Activated CD4-positive, alpha-beta memory T cell treated with anti-CD3 and anti-CD28 coated beads, Interleukin-2, amount 10 ng/mL, durations not matched to agents 7 days and 5 days (primary cell): ENCODE results near the gene PDE6H. TPM values are rescaled to one million over a fixed set of nuclear protein-coding genes. Genes with fewer than 3 reads are reported as not detected.

Source experiments
- CTCF ChIA-PET: fragments of 350-600 bp; sonication (Branson Sonifier 250); formaldehyde crosslinking; loops from one replicate; lab custom pipeline; 2021; ENCODE audit warnings: antibody characterized with exemption, inconsistent platforms; lab: Charles Lee
- POLR2A ChIA-PET: fragments of 350-600 bp; sonication (Branson Sonifier 250); formaldehyde crosslinking; loops from one replicate; lab custom pipeline; 2021; ENCODE audit warnings: antibody characterized with exemption; lab: Charles Lee
- DNase-seq: peaks from one replicate; pipeline ENCODE4 v3.0.0-alpha.2; 2020
- H3K27ac Mint-ChIP-seq: one replicate; pipeline ENCODE4 v1.8.0; 2021; ENCODE audit warnings: mild to moderate bottlenecking, mixed read lengths
- H3K27me3 Mint-ChIP-seq: one replicate; pipeline ENCODE4 v1.8.0; 2021; ENCODE audit warnings: mixed read lengths
- H3K36me3 Mint-ChIP-seq: one replicate; pipeline ENCODE4 v1.8.0; 2021; ENCODE audit warnings: low read depth, mixed read lengths
- H3K4me1 Mint-ChIP-seq: one replicate; pipeline ENCODE4 v1.8.0; 2021; ENCODE audit warnings: mixed read lengths
- H3K4me3 Mint-ChIP-seq: one replicate; pipeline ENCODE4 v1.8.0; 2021; ENCODE audit warnings: mild to moderate bottlenecking, mixed read lengths
- H3K9me3 Mint-ChIP-seq: one replicate; pipeline ENCODE4 v1.8.0; 2021; ENCODE audit warnings: mixed read lengths
- total RNA-seq, 2 experiments: library from RNA; stranded (reverse); gene quantifications; one replicate each; pipeline ENCODE4 v1.2.3, GENCODE V29; 2021

Gene PDE6H
- total RNA-seq, 2 experiments from 2014 or later = not detected

GRCh38 chr12:14993537-14994266 lies 20.9 kb downstream of the PDE6H start:
- Mint-ChIP-seq H3K27me3 (peaks cover 12% of the 10 kb centered on the region), H3K36me3 (no peaks in the 10 kb centered on the region), H3K9me3 (peaks cover 13% of the 10 kb centered on the region), H3K4me1 (peaks cover 27% of the 10 kb centered on the region), H3K4me3 (no peak overlapping the region), H3K27ac (no peak overlapping the region)
- ChIA-PET POLR2A (interaction anchor here (0.6 to 3.1 kb wide), 6 partner anchors 13 to 224 kb away, joined by 3 to 17 read pairs (median 4); partner anchors contain the start of gene ARHGDIB), CTCF (interaction anchor here (0.6 to 3.5 kb wide), 10 partner anchors 16 to 1270 kb away, joined by 3 to 41 read pairs (median 5); partner anchors contain the start of genes C12orf60, RERG and WBP11)
- no peak for DNase-seq

GRCh38 chr12:14994610-14995009 lies 21.8 kb downstream of the PDE6H start:
- ChIA-PET POLR2A (interaction anchor here (0.9 to 3.1 kb wide), 7 partner anchors 33 to 225 kb away, joined by 3 to 17 read pairs (median 4); partner anchors contain the start of gene ARHGDIB), CTCF (interaction anchor here (0.7 to 3.5 kb wide), 18 partner anchors 11 to 271 kb away, joined by 3 to 41 read pairs (median 4); partner anchors contain the start of genes ARHGDIB, C12orf60, RERG and WBP11)
- Mint-ChIP-seq H3K36me3 (no peaks in the 10 kb centered on the region), H3K27ac (no peak overlapping the region), H3K9me3 (peaks cover 12% of the 10 kb centered on the region), H3K27me3 (peaks cover 18% of the 10 kb centered on the region), H3K4me1 (peaks cover 24% of the 10 kb centered on the region), H3K4me3 (no peak overlapping the region)
- no peak for DNase-seq

DNA sequence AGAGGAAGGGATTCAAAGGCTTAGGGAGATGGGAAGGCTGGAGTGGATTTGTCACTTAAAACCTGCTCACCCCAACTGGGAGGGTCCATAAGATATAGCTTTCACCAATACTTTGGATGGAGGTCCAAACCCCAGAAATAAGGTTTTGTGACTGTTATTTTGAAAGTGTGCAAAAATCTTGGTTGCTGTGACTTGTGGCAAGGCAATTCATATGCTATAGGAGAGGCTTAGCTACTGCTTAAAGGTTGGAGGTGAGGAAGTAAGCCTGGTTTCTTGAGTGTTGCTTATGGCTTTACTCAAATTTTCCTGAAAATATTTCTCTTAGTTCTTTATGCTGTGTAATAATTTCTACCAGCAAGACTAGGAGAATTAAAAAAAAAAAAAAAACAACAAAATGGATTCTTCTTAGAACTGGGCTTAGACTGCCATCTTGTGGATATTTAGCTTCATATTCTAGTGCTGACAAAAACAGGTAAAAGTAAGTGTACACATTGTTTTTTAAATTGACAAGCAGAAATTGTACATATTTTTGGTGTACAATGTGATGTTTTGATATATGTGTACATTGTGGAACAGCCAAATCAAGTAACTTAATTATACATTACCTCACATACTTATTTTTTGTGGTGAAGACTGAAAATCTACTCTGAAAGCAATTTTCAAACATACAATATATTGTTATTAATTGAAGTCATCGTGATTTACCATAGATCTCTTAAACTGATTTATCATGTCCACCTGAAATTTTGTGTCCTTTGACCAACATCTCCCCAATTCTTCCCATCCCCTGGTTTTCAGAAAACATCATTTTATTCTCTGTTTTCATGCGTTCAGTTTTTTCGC lies 23.0 kb downstream of the PDE6H start:
- ChIA-PET POLR2A (interaction anchor here (0.6 to 3.1 kb wide), 9 partner anchors 34 to 226 kb away, joined by 3 to 17 read pairs (median 4); partner anchors contain the start of gene ARHGDIB), CTCF (interaction anchor here (0.6 to 3.5 kb wide), 32 partner anchors 9 to 367 kb away, joined by 3 to 41 read pairs (median 4); partner anchors contain the start of genes ARHGDIB, C12orf60, RERG and WBP11)
- Mint-ChIP-seq H3K4me1 (peaks cover 24% of the 10 kb centered on the region), H3K27ac (no peak overlapping the region), H3K9me3 (peaks cover 7% of the 10 kb centered on the region), H3K4me3 (no peak overlapping the region), H3K36me3 (no peaks in the 10 kb centered on the region), H3K27me3 (peaks cover 23% of the 10 kb centered on the region)
- no peak for DNase-seq

DNA sequence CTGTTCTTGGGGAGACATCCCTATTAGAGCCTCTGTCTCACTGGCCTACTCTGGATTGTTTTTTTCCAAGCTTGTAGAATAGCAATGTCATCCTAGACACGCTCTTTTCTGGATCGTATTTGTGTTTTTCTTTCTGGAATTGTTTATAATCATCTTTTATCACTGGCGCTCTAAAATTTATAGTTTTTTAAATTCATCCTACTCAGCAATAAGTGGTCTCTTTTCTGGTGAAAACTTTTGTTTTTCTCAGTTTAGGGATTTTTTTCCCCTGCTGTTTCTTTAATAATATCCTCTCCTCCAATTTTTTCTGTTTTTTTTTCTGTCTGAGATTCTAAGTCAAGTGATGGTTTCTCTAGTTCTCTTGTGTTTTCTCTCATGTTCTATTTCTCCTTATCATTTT lies 25.2 kb downstream of the PDE6H start:
- CTCF ChIA-PET = no interaction called here
- POLR2A ChIA-PET = no interaction called here
- no peak overlapping the region for H3K27ac Mint-ChIP-seq
- H3K4me3 Mint-ChIP-seq = no peak overlapping the region
- H3K9me3 Mint-ChIP-seq = no peaks in the 10 kb centered on the region
- no peaks in the 10 kb centered on the region for H3K36me3 Mint-ChIP-seq
- H3K4me1 Mint-ChIP-seq = peaks cover 24% of the 10 kb centered on the region
- peaks cover 35% of the 10 kb centered on the region for H3K27me3 Mint-ChIP-seq
- no peak for DNase-seq

DNA sequence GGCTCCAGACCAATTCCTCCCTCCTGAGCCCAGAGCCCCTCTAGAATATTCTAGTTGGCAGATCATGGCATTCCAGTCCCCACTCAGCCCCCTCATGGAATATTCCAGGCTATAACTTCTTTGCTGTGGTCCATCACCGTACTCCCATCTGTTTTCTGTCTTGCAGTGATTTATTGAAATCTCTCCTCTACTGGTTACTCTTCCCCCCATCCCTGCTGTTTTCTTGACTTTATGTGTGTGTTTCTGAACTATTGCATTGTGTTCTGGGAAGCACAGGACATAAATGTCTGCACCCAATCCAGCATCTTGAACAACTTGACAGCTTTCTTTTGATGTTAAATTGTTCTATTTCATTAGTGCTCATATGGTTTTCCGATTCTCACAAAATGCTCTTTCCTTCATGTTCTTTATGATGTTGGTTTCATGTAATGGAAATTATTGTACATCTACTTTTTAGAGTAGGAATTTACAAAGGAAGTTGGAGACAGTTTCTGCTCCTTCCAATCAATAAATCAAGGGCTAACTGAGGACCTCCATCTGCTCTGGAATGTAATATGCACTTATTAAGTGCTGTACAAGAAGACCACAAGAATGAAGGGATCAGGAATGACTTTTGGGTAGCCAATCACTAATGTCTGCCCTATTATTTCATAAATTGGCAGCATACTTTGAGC lies 26.3 kb downstream of the PDE6H start:
- DNase-seq = no peak
- CTCF ChIA-PET = no interaction called here
- H3K4me3 Mint-ChIP-seq = no peak overlapping the region
- H3K4me1 Mint-ChIP-seq = peaks cover 16% of the 10 kb centered on the region
- H3K27me3 Mint-ChIP-seq = peaks cover 39% of the 10 kb centered on the region
- no peaks in the 10 kb centered on the region for H3K36me3 Mint-ChIP-seq
- H3K27ac Mint-ChIP-seq = no peak overlapping the region
- H3K9me3 Mint-ChIP-seq = no peaks in the 10 kb centered on the region
- POLR2A ChIA-PET = interaction anchor here (2.2 kb wide), 1 partner anchor 224 kb away, joined by 4 read pairs; a partner anchor contains a TSS

DNA sequence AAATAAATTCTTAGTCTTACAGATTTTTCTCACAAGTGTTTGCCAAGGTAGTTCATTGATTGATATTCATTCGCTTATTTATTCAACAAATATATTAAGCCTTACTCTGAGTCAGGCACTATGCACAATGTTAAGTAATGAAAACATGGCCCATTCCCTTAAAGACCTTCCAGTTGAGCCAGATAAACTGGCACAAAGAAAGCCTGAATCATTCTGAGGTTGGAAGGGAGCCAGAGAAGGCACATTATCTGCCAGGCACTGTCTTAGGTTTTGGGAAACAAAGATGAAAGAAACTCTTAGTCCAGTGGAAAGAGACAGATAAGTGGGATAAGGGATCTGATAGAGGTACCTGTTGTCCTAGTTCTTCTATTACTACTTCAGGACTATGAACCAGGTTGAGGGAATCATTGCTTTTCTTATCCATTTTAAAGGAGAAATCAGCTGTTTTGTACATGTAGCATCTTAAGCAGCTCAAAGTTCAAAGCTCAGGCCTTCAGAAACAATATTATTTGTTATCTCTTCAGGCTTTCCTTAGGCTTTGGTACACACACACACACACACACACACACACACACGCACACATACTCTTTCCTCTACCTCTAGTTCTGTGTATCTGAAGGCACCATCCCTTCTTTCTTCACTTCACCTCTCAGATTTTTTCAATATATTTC lies 27.0 kb downstream of the PDE6H start:
- peaks cover 9% of the 10 kb centered on the region for H3K4me1 Mint-ChIP-seq
- H3K27ac Mint-ChIP-seq = no peak overlapping the region
- no peak for DNase-seq
- H3K36me3 Mint-ChIP-seq = no peaks in the 10 kb centered on the region
- no peaks in the 10 kb centered on the region for H3K9me3 Mint-ChIP-seq
- ChIA-PET POLR2A (interaction anchor here (2.2 kb wide), 1 partner anchor 225 kb away, joined by 4 read pairs; a partner anchor contains a TSS), CTCF (no interaction called here)
- H3K4me3 Mint-ChIP-seq = no peak overlapping the region
- peaks cover 44% of the 10 kb centered on the region for H3K27me3 Mint-ChIP-seq

DNA sequence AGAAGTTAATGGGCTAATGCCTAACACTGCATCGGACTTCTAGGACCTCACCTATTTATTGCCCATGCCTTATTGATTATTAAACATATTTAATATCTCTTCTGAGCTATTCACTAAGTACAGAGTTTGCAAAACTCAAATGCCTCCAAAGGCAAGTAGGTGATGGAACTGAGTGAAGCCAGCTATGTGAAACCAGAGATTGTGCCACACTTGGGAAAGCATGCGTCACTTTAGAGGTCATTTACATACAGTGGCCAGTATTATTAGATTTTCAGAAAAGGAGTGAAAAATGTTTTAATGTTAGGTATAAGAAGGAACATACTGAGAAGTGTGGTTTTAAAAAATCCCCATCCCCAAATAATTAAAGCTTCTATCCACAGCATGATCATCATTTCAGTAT lies 27.7 kb downstream of the PDE6H start:
- POLR2A ChIA-PET = interaction anchor here (0.8 to 2.2 kb wide), 2 partner anchors 39 to 226 kb away, joined by 3 to 4 read pairs; a partner anchor contains a TSS

DNA sequence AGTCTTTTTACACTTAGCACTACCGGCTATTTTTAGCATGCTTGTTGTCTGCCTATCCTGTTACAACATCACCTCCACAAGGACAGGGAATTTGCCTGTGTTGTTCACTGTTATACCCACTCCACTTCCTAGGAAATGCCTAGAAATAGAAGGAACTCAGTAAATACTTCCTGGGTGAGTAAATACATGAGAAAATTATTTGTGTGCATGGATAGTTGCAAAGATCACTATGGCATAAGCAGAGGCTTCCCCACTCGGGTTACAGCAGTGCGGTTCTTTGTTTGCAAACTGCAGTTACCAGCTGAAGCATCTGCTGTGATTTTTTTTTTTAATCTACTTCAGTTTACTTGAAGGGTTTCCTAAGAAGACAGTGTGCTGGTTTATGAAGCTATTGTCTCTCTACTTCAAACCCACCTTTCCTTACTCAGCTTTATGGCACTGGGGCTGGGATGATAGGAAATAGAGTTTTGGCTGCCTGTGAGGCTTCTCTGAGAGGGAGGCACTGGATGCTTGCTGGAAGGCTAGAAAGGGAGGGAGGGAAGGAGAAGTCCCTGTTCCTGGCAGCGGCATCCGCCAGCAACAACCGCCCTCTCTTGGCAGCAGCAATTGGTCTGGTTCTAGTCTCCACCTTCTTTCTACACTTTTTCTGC lies 29.0 kb downstream of the PDE6H start:
- H3K9me3 Mint-ChIP-seq = no peaks in the 10 kb centered on the region
- no peaks in the 10 kb centered on the region for H3K36me3 Mint-ChIP-seq
- ChIA-PET CTCF (interaction anchor here (0.6 to 1.7 kb wide), 3 partner anchors 156 to 284 kb away, joined by 3 to 5 read pairs (median 3); no protein-coding TSS in a partner anchor), POLR2A (interaction anchor here (1.0 to 2.2 kb wide), 2 partner anchors 227 to 231 kb away, joined by 4 read pairs; a partner anchor contains a TSS)
- H3K27ac Mint-ChIP-seq = no peak overlapping the region
- no peak for DNase-seq
- H3K4me3 Mint-ChIP-seq = no peak overlapping the region
- no peaks in the 10 kb centered on the region for H3K4me1 Mint-ChIP-seq
- H3K27me3 Mint-ChIP-seq = peaks cover 53% of the 10 kb centered on the region

More for the DNA sequence above, 27.7 kb downstream of the PDE6H start:
- no peak overlapping the region for H3K4me3 Mint-ChIP-seq
- H3K36me3 Mint-ChIP-seq = no peaks in the 10 kb centered on the region
- DNase-seq = no peak
- H3K27me3 Mint-ChIP-seq = peaks cover 46% of the 10 kb centered on the region
- CTCF ChIA-PET = no interaction called here
- H3K4me1 Mint-ChIP-seq = peaks cover 2% of the 10 kb centered on the region
- H3K27ac Mint-ChIP-seq = no peak overlapping the region
- no peaks in the 10 kb centered on the region for H3K9me3 Mint-ChIP-seq

DNA sequence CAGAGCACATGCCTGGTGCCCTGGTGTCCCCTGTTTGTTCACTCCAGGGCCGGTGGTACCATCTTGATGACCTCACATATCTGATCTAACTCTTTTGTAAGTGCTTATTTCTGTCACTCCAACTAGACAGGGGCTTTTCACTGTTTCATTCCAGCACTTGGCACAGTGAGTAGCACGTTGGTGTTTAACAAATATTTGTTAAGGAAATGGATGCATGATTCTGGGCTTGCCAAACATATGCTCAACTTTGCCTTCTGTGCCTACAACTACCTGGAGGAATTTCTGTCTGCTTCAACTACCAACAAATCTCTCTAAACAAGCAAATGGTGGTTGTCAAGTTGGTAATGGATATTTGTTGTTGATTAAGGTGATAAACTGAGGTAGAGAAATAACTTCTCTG lies 31.6 kb downstream of the PDE6H start:
- H3K4me1 Mint-ChIP-seq = no peaks in the 10 kb centered on the region
- no peak for DNase-seq
- H3K9me3 Mint-ChIP-seq = no peaks in the 10 kb centered on the region
- no peak overlapping the region for H3K4me3 Mint-ChIP-seq
- CTCF ChIA-PET = interaction anchor here (1.4 to 1.5 kb wide), 2 partner anchors 157 to 160 kb away, joined by 3 to 4 read pairs; no protein-coding TSS in a partner anchor
- no peak overlapping the region for H3K27ac Mint-ChIP-seq
- H3K27me3 Mint-ChIP-seq = peaks cover 48% of the 10 kb centered on the region
- POLR2A ChIA-PET = no interaction called here
- H3K36me3 Mint-ChIP-seq = no peaks in the 10 kb centered on the region

- Mint-ChIP-seq H3K9me3 (no peaks in the 10 kb centered on the region), H3K4me3 (no peak overlapping the region), H3K27ac (no peak overlapping the region), H3K27me3 (peaks cover 50% of the 10 kb centered on the region), H3K36me3 (no peaks in the 10 kb centered on the region), H3K4me1 (no peaks in the 10 kb centered on the region)
- ChIA-PET POLR2A (no interaction called here), CTCF (no interaction called here)
- DNase-seq = no peak
Observed at GRCh38 chr12:15005064-15005463, 32.2 kb downstream of the PDE6H start.

DNA sequence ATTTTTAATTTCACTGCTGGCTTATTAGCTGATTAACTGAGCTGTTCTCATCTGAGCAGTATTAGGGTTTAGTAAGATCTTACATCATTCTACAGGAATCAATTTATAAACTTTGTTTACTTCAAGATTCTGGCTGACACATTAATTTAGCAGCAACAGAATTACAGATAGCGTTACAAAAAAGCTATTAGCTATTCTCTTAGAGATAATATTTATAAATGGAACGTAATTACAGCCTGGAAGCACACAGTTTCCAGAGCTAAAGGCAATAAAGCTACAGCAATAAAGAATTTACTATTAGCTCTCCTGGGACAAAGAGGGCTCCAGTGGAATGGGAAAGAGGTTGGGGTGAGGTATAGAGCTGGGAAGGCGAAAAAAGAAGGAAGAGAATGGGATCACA lies 34.7 kb downstream of the PDE6H start:
- peaks cover 35% of the 10 kb centered on the region for H3K27me3 Mint-ChIP-seq
- H3K4me3 Mint-ChIP-seq = no peak overlapping the region
- no peak overlapping the region for H3K27ac Mint-ChIP-seq
- no peak for DNase-seq
- ChIA-PET CTCF (interaction anchor here (0.6 to 1.1 kb wide), 2 partner anchors 12 to 94 kb away, joined by 3 to 4 read pairs; no protein-coding TSS in a partner anchor), POLR2A (no interaction called here)
- no peaks in the 10 kb centered on the region for H3K9me3 Mint-ChIP-seq
- H3K36me3 Mint-ChIP-seq = no peaks in the 10 kb centered on the region
- no peaks in the 10 kb centered on the region for H3K4me1 Mint-ChIP-seq
